HepG2 (cell line): ENCODE data around the gene RSBN1L. TPM values are rescaled to one million over a fixed set of nuclear protein-coding genes. Genes with fewer than 3 reads are reported as not detected.
A peak's percentile ranks its signal among the peaks of the same experiment; 100 is the strongest.

Experiments
- GABPA ChIP-seq, 2 experiments: IDR thresholded peaks; 2 replicates each; pipeline ENCODE4 v1.6.1; 2011 to 2016; ENCODE audit warnings: low read depth in 2 of 2, low read length in 1 of 2, missing biosample characterization in 1 of 2, missing genetic modification characterization in 1 of 2
- GFI1 ChIP-seq: sonication (generic); formaldehyde crosslinking; IDR thresholded peaks from 2 replicates; pipeline ENCODE4 v1.5.0; 2020; ENCODE audit warnings: missing genetic modification reagents, mild to moderate bottlenecking, borderline replicate concordance
- GTF2F1 ChIP-seq: fragments of 150-350 bp; IDR thresholded peaks from 2 replicates; pipeline ENCODE4 v1.6.1; 2014; ENCODE audit warnings: low read length
- HIVEP1 ChIP-seq: sonication (generic); formaldehyde crosslinking; IDR thresholded peaks from 2 replicates; pipeline ENCODE4 v1.4.0; 2020; ENCODE audit warnings: mild to moderate bottlenecking, missing genetic modification reagents
- IRF2 ChIP-seq: IDR thresholded peaks from 2 replicates; pipeline ENCODE4 v1.6.1; 2018; ENCODE audit warnings: missing genetic modification reagents, missing compliant biosample characterization
- MBD4 ChIP-seq: IDR thresholded peaks from 2 replicates; pipeline ENCODE4 v1.6.1; 2012; ENCODE audit warnings: low read length, inconsistent platforms, borderline replicate concordance
- MXI1 ChIP-seq: IDR thresholded peaks from 3 replicates; pipeline ENCODE4 v1.6.1; 2012; ENCODE audit warnings: low read depth, low read length, inconsistent platforms, borderline replicate concordance
- NFYB ChIP-seq: sonication (generic); formaldehyde crosslinking; IDR thresholded peaks from 2 replicates; pipeline ENCODE4 v1.4.0; 2020; ENCODE audit warnings: missing genetic modification reagents
- NR2F2 ChIP-seq: IDR thresholded peaks from 2 replicates; pipeline ENCODE4 v1.6.1; 2012; ENCODE audit warnings: low read depth, inconsistent platforms, borderline replicate concordance
- PBX2 ChIP-seq: IDR thresholded peaks from 2 replicates; pipeline ENCODE4 v1.6.1; 2016; ENCODE audit warnings: control low read depth
- PITX1 ChIP-seq: sonication (generic); formaldehyde crosslinking; IDR thresholded peaks from 2 replicates; pipeline ENCODE4 v1.5.1; 2020; ENCODE audit warnings: mild to moderate bottlenecking, missing genetic modification reagents
- SALL1 ChIP-seq: sonication (generic); formaldehyde crosslinking; IDR thresholded peaks from 2 replicates; pipeline ENCODE4 v1.8.0; 2022; ENCODE audit warnings: mild to moderate bottlenecking, missing genetic modification reagents
- ZNF234 ChIP-seq: sonication (generic); formaldehyde crosslinking; conservative IDR thresholded peaks from 2 replicates; pipeline ENCODE4 v1.5.1; 2020; ENCODE audit warnings: mild to moderate bottlenecking, missing genetic modification reagents
- ZNF235 ChIP-seq: sonication (generic); formaldehyde crosslinking; IDR thresholded peaks from 2 replicates; pipeline ENCODE4 v1.8.1; 2023; ENCODE audit warnings: mild to moderate bottlenecking, missing genetic modification reagents, borderline replicate concordance
- ZNF616 ChIP-seq: sonication (generic); formaldehyde crosslinking; IDR thresholded peaks from 2 replicates; pipeline ENCODE4 v1.5.0; 2020; ENCODE audit warnings: low read depth, mild to moderate bottlenecking, missing genetic modification reagents
- ZNF800 ChIP-seq: sonication (generic); formaldehyde crosslinking; IDR thresholded peaks from 2 replicates; pipeline ENCODE4 v1.4.0; 2020; ENCODE audit warnings: missing genetic modification reagents
- ZNF816 ChIP-seq: sonication (generic); formaldehyde crosslinking; IDR thresholded peaks from 2 replicates; pipeline ENCODE4 v1.8.0; 2022; ENCODE audit warnings: missing genetic modification reagents, mild to moderate bottlenecking, borderline replicate concordance
- ZSCAN30 ChIP-seq: sonication (generic); formaldehyde crosslinking; IDR thresholded peaks from 2 replicates; pipeline ENCODE4 v1.5.0; 2020; ENCODE audit warnings: mild to moderate bottlenecking, missing genetic modification reagents
- polyA plus RNA-seq, 8 experiments: library from polyadenylated mRNA; depleted of rRNA in 3 of 8; stranded (reverse) in 7 of 8; unstranded in 1 of 8; fragments of >200 nt; fragmentation: Illumina TruSeq in 4 of 8; extraction: Trizol in 4 of 8; gene quantifications; 2 replicates each; pipeline versions ENCODE4 v1.2.1 to v1.2.3, GENCODE V29; 2011 to 2016; ENCODE audit warnings: low read depth in 4 of 8, missing spikeins in 1 of 8, mixed read lengths in 1 of 8; ENCODE audit not compliant: insufficient read depth in 1 of 8
- total RNA-seq, 5 experiments: library from RNA; depleted of rRNA; stranded (reverse); fragments of >200 nt; fragmentation: Illumina TruSeq; extraction: Trizol; gene quantifications; 2 replicates each; pipeline ENCODE4 v1.2.3, GENCODE V29; 2016; ENCODE audit warnings: low read depth in 1 of 5
- TF ChIP-seq, protein P1 (sequence below), 2 experiments: fragments of 450-650 bp in 1 of 2; sonication (generic) in 1 of 2; formaldehyde crosslinking; IDR thresholded peaks; 2 replicates each; pipeline versions ENCODE4 v1.5.0 to v1.8.0; 2020 to 2022; ENCODE audit warnings: mild to moderate bottlenecking in 1 of 2, missing genetic modification reagents in 1 of 2
- TF ChIP-seq, protein P2 (sequence below): sonication (generic); formaldehyde crosslinking; IDR thresholded peaks from 2 replicates; pipeline ENCODE4 v1.4.0; 2020; ENCODE audit warnings: missing genetic modification reagents
- TF ChIP-seq, protein P3 (sequence below): sonication (generic); formaldehyde crosslinking; IDR thresholded peaks from 2 replicates; pipeline ENCODE4 v1.4.0; 2020; ENCODE audit warnings: missing genetic modification reagents, borderline replicate concordance

RSBN1L gene
- total and polyA plus RNA-seq, 2 of the 13 experiments (the other 11 are each of a cell fraction or from before 2014, with no cell fraction given): 7.7 to 21.3 TPM

- TF ChIP-seq PBX2 (CRISPR knock-in tag) (peak; percentile 97), MBD4 (no peak), ZSCAN30 (CRISPR knock-in tag) (no peak), ZNF616 (CRISPR knock-in tag) (no peak), MXI1 (peak; percentile 77; the same call in 1 of the 3 replicates), PITX1 (CRISPR knock-in tag) (no peak), ZNF800 (CRISPR knock-in tag) (0 out of 2 replicates have a peak, but pooled peaks have one; percentile 45), HIVEP1 (CRISPR knock-in tag) (0 out of 2 replicates have a peak, but pooled peaks have one; percentile 57), GTF2F1 (no peak), GFI1 (CRISPR knock-in tag) (0 out of 2 replicates have a peak, but pooled peaks have one; percentile 58), NFYB (CRISPR knock-in tag) (peak; percentile 98), IRF2 (CRISPR knock-in tag) (peak; percentile 61; the same call in 1 of the 2 replicates), SALL1 (CRISPR knock-in tag) (peak; percentile 77), GABPA (IDR thresholded peaks at IDR 0.05; ENCODE audit: low read depth, low read length) (peak; percentile 66), GABPA (CRISPR knock-in tag; IDR thresholded peaks at IDR 0.05; ENCODE audit: low read depth) (peak; percentile 90), ZNF234 (CRISPR knock-in tag) (no peak), ZNF816 (peak; percentile 33; the same call in 1 of the 2 replicates), ZNF235 (CRISPR knock-in tag) (0 out of 2 replicates have a peak, but pooled peaks have one; percentile 56), NR2F2 (no peak)
- TF ChIP-seq, protein P1, sequence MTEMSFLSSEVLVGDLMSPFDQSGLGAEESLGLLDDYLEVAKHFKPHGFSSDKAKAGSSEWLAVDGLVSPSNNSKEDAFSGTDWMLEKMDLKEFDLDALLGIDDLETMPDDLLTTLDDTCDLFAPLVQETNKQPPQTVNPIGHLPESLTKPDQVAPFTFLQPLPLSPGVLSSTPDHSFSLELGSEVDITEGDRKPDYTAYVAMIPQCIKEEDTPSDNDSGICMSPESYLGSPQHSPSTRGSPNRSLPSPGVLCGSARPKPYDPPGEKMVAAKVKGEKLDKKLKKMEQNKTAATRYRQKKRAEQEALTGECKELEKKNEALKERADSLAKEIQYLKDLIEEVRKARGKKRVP (CRISPR knock-in tag; IDR thresholded peaks at IDR 0.05): 0 out of 4 replicates have a peak, but pooled peaks of 1 of the 2 experiments have one; percentile 57
- TF ChIP-seq, protein P2, sequence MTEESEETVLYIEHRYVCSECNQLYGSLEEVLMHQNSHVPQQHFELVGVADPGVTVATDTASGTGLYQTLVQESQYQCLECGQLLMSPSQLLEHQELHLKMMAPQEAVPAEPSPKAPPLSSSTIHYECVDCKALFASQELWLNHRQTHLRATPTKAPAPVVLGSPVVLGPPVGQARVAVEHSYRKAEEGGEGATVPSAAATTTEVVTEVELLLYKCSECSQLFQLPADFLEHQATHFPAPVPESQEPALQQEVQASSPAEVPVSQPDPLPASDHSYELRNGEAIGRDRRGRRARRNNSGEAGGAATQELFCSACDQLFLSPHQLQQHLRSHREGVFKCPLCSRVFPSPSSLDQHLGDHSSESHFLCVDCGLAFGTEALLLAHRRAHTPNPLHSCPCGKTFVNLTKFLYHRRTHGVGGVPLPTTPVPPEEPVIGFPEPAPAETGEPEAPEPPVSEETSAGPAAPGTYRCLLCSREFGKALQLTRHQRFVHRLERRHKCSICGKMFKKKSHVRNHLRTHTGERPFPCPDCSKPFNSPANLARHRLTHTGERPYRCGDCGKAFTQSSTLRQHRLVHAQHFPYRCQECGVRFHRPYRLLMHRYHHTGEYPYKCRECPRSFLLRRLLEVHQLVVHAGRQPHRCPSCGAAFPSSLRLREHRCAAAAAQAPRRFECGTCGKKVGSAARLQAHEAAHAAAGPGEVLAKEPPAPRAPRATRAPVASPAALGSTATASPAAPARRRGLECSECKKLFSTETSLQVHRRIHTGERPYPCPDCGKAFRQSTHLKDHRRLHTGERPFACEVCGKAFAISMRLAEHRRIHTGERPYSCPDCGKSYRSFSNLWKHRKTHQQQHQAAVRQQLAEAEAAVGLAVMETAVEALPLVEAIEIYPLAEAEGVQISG (CRISPR knock-in tag): peak; percentile 70
- TF ChIP-seq, protein P3, sequence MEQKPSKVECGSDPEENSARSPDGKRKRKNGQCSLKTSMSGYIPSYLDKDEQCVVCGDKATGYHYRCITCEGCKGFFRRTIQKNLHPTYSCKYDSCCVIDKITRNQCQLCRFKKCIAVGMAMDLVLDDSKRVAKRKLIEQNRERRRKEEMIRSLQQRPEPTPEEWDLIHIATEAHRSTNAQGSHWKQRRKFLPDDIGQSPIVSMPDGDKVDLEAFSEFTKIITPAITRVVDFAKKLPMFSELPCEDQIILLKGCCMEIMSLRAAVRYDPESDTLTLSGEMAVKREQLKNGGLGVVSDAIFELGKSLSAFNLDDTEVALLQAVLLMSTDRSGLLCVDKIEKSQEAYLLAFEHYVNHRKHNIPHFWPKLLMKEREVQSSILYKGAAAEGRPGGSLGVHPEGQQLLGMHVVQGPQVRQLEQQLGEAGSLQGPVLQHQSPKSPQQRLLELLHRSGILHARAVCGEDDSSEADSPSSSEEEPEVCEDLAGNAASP: no peak; the same call in 1 of the 2 replicates
Measured at GRCh38 chr7:77798394-77799077, 102.3 kb downstream of the RSBN1L start, which contains the start of the genes PHTF2 and TMEM60 (continued).
